NCI-H2227 (cell line): ENCODE results near the gene FOXN3.

Experiments
- DNase-seq: peaks from one replicate; lab custom pipeline; 2025; ENCODE audit not compliant: unreplicated experiment; lab: John Stamatoyannopoulos, UW

The FOXN3 gene

GRCh38 chr14:89339158-89339557 is 77.9 kb downstream of the FOXN3 start:
- no peak for DNase-seq

DNA sequence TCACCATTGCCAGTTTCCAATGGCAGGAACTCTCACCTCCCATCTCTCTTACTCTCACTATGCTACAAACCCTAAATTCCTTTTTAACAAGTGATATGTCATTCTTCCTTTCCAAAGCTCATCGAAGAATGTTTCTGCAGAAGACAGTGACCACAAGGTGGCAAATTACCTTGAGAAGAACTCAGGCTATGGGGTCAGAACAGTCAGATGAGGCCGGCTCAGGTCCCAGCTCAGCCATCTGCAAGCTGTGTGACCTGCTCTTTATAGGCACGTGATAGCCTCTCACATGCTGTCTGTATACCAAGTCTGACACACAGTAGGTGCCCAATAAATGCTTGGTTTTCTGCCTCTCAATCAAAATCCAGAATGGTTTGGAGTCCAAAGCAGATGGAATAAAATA is 80.7 kb downstream of the FOXN3 start:
- DNase-seq = no peak

DNA sequence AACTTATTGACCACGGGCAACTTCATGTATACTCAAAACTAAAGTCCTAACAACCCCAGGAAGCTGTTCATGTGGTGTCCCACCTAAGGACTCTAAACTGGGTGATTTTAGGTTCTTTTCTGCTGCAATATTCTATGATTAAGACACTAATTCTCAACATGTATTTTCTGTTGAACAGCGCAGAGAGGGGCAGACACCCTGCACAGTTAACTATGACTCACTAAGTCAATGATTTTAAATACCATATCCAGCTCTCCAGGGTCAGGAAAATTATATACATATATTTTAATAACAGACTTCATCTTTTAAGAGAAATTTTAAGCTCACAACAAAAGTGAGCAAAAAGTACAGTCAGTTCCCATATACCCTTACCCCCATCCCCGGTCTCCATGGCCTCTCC is 85.0 kb downstream of the FOXN3 start:
- no peak for DNase-seq

DNA sequence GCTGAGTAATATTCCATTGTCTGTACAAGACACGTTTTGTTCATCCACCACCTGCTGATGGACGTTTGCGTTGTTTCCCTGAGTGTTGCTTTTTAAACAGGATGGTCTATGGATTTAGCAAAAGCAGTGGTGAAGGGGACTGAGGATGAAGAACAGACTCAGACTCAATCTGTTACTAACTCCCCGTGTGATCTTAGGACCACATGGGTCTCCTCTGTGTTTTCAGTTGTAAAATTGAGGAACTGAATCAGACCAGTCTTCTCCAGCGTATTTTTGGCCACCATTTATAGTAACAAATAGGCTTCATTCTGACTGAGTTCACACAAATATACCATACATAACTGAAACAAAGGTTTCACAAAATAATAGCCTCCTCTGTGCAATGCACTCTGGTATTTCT is 85.6 kb downstream of the FOXN3 start:
- DNase-seq = no peak

DNA sequence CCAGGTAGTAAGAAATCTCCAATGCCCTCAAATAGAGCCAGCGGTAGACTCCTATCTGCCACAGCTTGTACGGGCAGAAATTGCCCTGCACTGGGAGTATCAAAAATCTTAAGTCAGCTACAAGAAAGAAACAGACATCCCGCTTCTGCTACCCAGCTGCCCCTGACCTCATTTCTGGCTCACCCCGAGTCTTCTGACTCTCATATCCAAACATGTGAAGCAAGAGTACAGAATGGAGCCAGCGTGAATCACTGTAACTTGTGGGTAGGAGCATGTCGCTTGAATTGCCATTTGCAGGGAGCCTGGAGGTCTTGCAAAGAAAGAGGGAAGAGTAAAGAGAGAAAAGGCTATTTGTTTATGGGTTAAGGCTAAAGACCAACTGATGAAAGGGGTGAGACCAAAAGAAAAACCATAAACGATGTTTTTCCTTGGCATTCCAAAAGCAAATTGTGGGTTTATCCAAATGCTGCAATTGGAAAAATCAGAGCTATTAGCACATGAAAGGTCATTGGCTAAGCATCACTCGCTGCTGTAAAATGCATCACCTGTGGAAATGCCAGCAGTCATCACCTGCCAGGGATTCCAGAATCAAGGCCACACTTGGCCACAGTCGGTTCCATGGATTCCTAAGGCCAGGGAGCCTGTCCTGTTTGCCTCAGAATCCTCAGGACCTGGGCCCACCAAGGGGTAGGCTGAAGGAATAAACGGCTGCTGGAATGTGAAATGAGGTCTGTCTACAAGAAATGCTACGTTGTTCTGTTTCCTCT is 86.6 kb downstream of the FOXN3 start:
- DNase-seq = no peak

DNA sequence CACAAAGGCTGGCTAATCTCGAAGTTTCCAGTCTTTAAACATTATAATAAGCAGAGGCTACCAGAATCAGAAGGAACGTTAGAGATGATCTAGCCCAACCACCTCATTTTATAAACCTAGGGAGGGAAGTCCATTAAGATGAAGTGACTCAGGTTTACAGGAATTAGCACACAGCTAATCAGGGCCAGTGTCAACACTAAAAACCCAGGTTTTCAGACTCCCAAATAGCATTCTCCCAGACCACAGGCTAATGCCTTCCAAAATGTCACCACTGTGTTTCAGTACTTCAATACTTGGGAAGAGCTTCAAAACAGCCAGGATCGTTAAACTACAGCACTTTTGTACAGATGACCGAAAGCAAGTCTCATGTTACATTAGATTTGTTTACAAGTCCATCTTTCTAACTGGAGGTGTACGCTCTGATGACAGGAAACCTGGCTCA is 89.2 kb downstream of the FOXN3 start:
- DNase-seq = no peak

GRCh38 chr14:89325959-89326358 is 91.1 kb downstream of the FOXN3 start:
- DNase-seq = no peak

DNA sequence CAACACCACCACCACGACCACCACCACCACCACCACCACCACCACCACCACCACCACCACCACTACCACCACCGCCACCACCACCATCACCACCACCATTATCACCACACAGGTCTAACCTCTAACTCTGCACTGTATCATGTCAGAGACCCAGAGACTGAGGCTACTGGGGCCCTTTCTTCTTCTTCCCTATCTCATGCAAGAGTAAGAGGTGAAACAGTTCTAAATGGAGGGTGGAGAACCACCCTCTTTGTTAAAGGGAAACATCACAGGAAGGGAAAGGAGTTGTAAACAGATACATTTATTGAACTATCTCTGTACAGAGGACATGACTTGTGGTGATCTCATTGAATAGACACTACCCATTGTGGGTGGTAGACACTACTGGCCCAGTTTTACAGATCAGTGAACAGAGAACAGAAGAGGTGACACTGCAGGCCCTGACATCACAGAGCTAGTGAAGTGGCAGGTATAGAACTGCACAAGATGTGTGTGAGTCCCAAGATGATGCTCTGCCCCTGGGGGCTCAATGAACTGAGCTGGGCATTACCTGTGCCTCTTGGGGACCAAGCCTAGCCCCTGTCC is 91.6 kb downstream of the FOXN3 start:
- no peak for DNase-seq

- no peak for DNase-seq
Measured at GRCh38 chr14:89324501-89325298, 92.3 kb downstream of the FOXN3 start.

- no peak for DNase-seq
Measured at GRCh38 chr14:89320381-89321000, 96.5 kb downstream of the FOXN3 start.

DNA sequence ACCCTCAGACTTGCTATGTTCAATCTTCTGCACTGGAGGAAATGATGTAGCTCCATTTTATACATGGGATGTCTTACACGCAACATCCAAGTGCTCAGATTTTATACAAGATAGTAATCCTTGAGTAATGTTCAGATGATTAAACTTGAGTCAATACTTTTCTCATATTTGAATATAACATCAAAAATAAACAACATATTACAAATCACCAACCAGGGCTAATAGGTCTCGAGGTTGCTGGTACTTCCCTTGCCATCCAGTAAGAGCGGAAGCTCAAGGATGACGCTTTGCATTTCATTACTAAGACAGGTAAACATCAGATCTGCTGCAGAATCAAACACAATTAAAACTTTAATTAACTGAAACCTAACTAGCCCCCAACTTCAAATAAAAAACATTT is 97.3 kb downstream of the FOXN3 start:
- no peak for DNase-seq

- DNase-seq = no peak
Measured at GRCh38 chr14:89317051-89317691, 99.9 kb downstream of the FOXN3 start.

GRCh38 chr14:89315493-89316470 is 101.3 kb downstream of the FOXN3 start:
- DNase-seq = no peak

- no peak for DNase-seq
Measured at GRCh38 chr14:89314274-89314673, 102.8 kb downstream of the FOXN3 start.

- DNase-seq = no peak
Measured at GRCh38 chr14:89312932-89313331, 104.1 kb downstream of the FOXN3 start.

DNA sequence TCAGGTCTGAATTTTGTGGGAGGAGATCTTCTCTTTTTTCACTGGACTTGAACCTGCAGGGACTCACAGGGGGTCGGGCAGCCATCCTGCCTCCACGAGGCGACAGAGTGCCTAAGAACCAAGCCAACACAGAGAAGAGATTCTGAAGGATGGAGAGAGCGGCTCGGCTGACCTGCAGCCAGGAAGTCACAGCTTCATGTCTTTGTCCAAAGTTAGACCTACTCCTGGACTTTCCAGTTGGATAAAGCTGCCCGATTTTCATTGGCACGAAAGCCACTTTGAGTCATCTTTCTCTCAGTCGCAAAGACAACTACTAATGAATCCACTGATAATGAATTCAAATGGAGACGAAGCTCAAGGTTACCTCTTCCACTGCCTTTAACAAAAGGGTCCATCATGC is 106.8 kb downstream of the FOXN3 start:
- no peak for DNase-seq

GRCh38 chr14:89309670-89310177 is 107.3 kb downstream of the FOXN3 start:
- DNase-seq = no peak

GRCh38 chr14:89308232-89308959 is 108.6 kb downstream of the FOXN3 start:
- no peak for DNase-seq

GRCh38 chr14:89307409-89307808 is 109.6 kb downstream of the FOXN3 start:
- no peak for DNase-seq
